Measurements from ENCODE around the gene ANKRD17. TPM values are rescaled to one million over a fixed set of nuclear protein-coding genes. Genes with fewer than 3 reads are reported as not detected.

ANKRD17 gene
- total RNA-seq, 1 donor from 2014 or later = 91.9 TPM

- Mint-ChIP-seq H3K27me3 (ENCODE audit: low read depth, unreplicated experiment) (no peaks in the 10 kb centered on the region), H3K4me1 (ENCODE audit: low read depth, unreplicated experiment) (peaks cover 6% of the 10 kb centered on the region), H3K9me3 (ENCODE audit: unreplicated experiment) (peaks cover 4% of the 10 kb centered on the region), H3K36me3 (ENCODE audit: low read depth, unreplicated experiment) (peaks cover 20% of the 10 kb centered on the region), H3K27ac (ENCODE audit: unreplicated experiment) (no peak overlapping the region), H3K4me3 (ENCODE audit: unreplicated experiment) (no peak overlapping the region)
- Histone ChIP-seq H3K9ac (ENCODE audit: low read length) (no peak overlapping the region), H2AFZ (ENCODE audit: low read depth, low read length) (no peak overlapping the region), H4K20me1 (ENCODE audit: insufficient read depth, low read length) (peaks cover 40% of the 10 kb centered on the region), H3K4me2 (ENCODE audit: low read length) (no peak overlapping the region), H3K27me3 (ENCODE audit: insufficient read depth, low read length) (no peaks in the 10 kb centered on the region), H3K4me3 (ENCODE audit: insufficient read depth, low read depth, low read length) (no peak overlapping the region), H3K9me3 (ENCODE audit: insufficient read depth, low read depth, low read length) (no peaks in the 10 kb centered on the region), H3K4me1 (ENCODE audit: insufficient read depth, low read length) (no peaks in the 10 kb centered on the region), H3K36me3 (ENCODE audit: insufficient read depth, low read length) (peaks cover 19% of the 10 kb centered on the region), H3K27ac (ENCODE audit: low read depth, low read length) (no peak overlapping the region), H3K79me2 (ENCODE audit: insufficient read depth, low read length) (peaks cover 49% of the 10 kb centered on the region)
- no peak for FAIRE-seq
- no peak for DNase-seq (ENCODE audit: low read depth)
- no peak for TF ChIP-seq EZH2 (IDR thresholded peaks at IDR 0.05; ENCODE audit: insufficient read depth, low read length)
- no peak for TF ChIP-seq CTCF (IDR thresholded peaks at IDR 0.05; ENCODE audit: insufficient read depth, low read depth, low read length)
These were observed 96.9 kb downstream of the ANKRD17 start for GRCh38 chr4:73161527-73162185.

- peaks cover 24% of the 10 kb centered on the region for H3K79me2 ChIP-seq (ENCODE audit: insufficient read depth, low read length)
- no peaks in the 10 kb centered on the region for H3K9me3 Mint-ChIP-seq (ENCODE audit: unreplicated experiment)
- no peak for FAIRE-seq
- H4K20me1 ChIP-seq (ENCODE audit: insufficient read depth, low read length) = peaks cover 13% of the 10 kb centered on the region
- H3K4me2 ChIP-seq (ENCODE audit: low read length) = no peak overlapping the region
- H3K4me1 Mint-ChIP-seq (ENCODE audit: low read depth, unreplicated experiment) = peaks cover 4% of the 10 kb centered on the region
- H3K36me3 Mint-ChIP-seq (ENCODE audit: low read depth, unreplicated experiment) = peaks cover 10% of the 10 kb centered on the region
- TF ChIP-seq CTCF (IDR thresholded peaks at IDR 0.05; ENCODE audit: insufficient read depth, low read depth, low read length) (no peak), EZH2 (IDR thresholded peaks at IDR 0.05; ENCODE audit: insufficient read depth, low read length) (no peak)
- H2AFZ ChIP-seq (ENCODE audit: low read depth, low read length) = no peak overlapping the region
- no peak overlapping the region for H3K4me3 ChIP-seq (ENCODE audit: insufficient read depth, low read depth, low read length)
- H3K4me1 ChIP-seq (ENCODE audit: insufficient read depth, low read length) = no peaks in the 10 kb centered on the region
- no peak overlapping the region for H3K9ac ChIP-seq (ENCODE audit: low read length)
- no peak overlapping the region for H3K27ac ChIP-seq (ENCODE audit: low read depth, low read length)
- H3K36me3 ChIP-seq (ENCODE audit: insufficient read depth, low read length) = peaks cover 29% of the 10 kb centered on the region
- no peaks in the 10 kb centered on the region for H3K27me3 ChIP-seq (ENCODE audit: insufficient read depth, low read length)
- no peak overlapping the region for H3K4me3 Mint-ChIP-seq (ENCODE audit: unreplicated experiment)
- no peaks in the 10 kb centered on the region for H3K27me3 Mint-ChIP-seq (ENCODE audit: low read depth, unreplicated experiment)
- no peak for DNase-seq (ENCODE audit: low read depth)
- H3K9me3 ChIP-seq (ENCODE audit: insufficient read depth, low read depth, low read length) = no peaks in the 10 kb centered on the region
- no peak overlapping the region for H3K27ac Mint-ChIP-seq (ENCODE audit: unreplicated experiment)
These were observed 102.2 kb downstream of the ANKRD17 start for GRCh38 chr4:73156394-73156793.

- H3K9me3 ChIP-seq (ENCODE audit: insufficient read depth, low read depth, low read length) = no peaks in the 10 kb centered on the region
- Mint-ChIP-seq H3K4me3 (ENCODE audit: unreplicated experiment) (no peak overlapping the region), H3K4me1 (ENCODE audit: low read depth, unreplicated experiment) (no peaks in the 10 kb centered on the region), H3K9me3 (ENCODE audit: unreplicated experiment) (no peaks in the 10 kb centered on the region), H3K27me3 (ENCODE audit: low read depth, unreplicated experiment) (no peaks in the 10 kb centered on the region), H3K27ac (ENCODE audit: unreplicated experiment) (no peak overlapping the region), H3K36me3 (ENCODE audit: low read depth, unreplicated experiment) (peaks cover 12% of the 10 kb centered on the region)
- TF ChIP-seq EZH2 (IDR thresholded peaks at IDR 0.05; ENCODE audit: insufficient read depth, low read length) (no peak), CTCF (IDR thresholded peaks at IDR 0.05; ENCODE audit: insufficient read depth, low read depth, low read length) (no peak)
- H3K27me3 ChIP-seq (ENCODE audit: insufficient read depth, low read length) = no peaks in the 10 kb centered on the region
- peaks cover 19% of the 10 kb centered on the region for H3K79me2 ChIP-seq (ENCODE audit: insufficient read depth, low read length)
- H2AFZ ChIP-seq (ENCODE audit: low read depth, low read length) = no peak overlapping the region
- H4K20me1 ChIP-seq (ENCODE audit: insufficient read depth, low read length) = peaks cover 5% of the 10 kb centered on the region
- no peak overlapping the region for H3K27ac ChIP-seq (ENCODE audit: low read depth, low read length)
- no peak for DNase-seq (ENCODE audit: low read depth)
- FAIRE-seq = no peak
- no peak overlapping the region for H3K4me2 ChIP-seq (ENCODE audit: low read length)
- H3K4me3 ChIP-seq (ENCODE audit: insufficient read depth, low read depth, low read length) = no peak overlapping the region
- peaks cover 38% of the 10 kb centered on the region for H3K36me3 ChIP-seq (ENCODE audit: insufficient read depth, low read length)
- no peaks in the 10 kb centered on the region for H3K4me1 ChIP-seq (ENCODE audit: insufficient read depth, low read length)
- H3K9ac ChIP-seq (ENCODE audit: low read length) = no peak overlapping the region
These were observed 105.7 kb downstream of the ANKRD17 start for GRCh38 chr4:73152893-73153292.
